ENCODE results near the gene CEP76. TPM values are rescaled to one million over a fixed set of nuclear protein-coding genes. Genes with fewer than 3 reads are reported as not detected.

CEP76 gene
- polyA plus RNA-seq, 3 donors = 2.7 to 3.4 (median 3.0) TPM

DNA sequence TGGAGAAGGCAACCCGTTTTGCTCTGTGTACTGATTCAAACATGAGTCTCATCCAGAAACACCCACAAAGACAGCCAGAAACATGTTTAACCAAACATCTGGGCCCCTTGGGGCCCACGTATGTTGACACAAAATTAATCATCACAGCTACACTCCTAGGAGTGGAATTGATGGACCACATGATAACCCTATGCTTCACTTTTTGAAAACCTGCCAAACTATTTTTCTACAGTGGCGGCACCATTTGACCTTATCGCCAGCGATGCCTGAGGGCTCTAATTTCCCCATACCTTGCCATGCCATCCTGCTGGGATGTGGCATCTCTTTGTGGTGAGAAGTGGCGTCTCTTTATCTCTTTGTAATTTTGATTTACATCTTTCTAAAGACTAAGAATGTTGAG is 38.8 kb upstream of the CEP76 start:
- no peak overlapping the region for H3K4me3 Mint-ChIP-seq
- Histone ChIP-seq H3K4me3 (replicated peaks in 1 of 3; ENCODE audit: low read depth in 2 of 3, low read length in 3 of 3) (no peak overlapping the region), H3K4me2 (replicated peaks; ENCODE audit: extremely low read depth, low read length, poor library complexity, severe bottlenecking) (no peak overlapping the region), H3K9ac (ENCODE audit: insufficient read depth, low read length, poor library complexity, severe bottlenecking) (no peak overlapping the region), H3K27me3 (ENCODE audit: control insufficient read depth in 2 of 2, insufficient read depth in 2 of 2, low read length in 2 of 2) (no peaks in the 10 kb centered on the region), H4K20me1 (ENCODE audit: insufficient read depth, low read length) (no peaks in the 10 kb centered on the region), H3K79me2 (ENCODE audit: insufficient read depth, low read length) (no peaks in the 10 kb centered on the region), H3K27ac (ENCODE audit: low read depth in 1 of 2, low read length in 2 of 2) (no peak overlapping the region), H3K9me3 (replicated peaks in 1 of 2; ENCODE audit: control insufficient read depth in 1 of 2, insufficient read depth in 1 of 2, low read length in 2 of 2) (no peaks in the 10 kb centered on the region), H3K4me1 (ENCODE audit: control insufficient read depth in 1 of 2, insufficient read depth in 2 of 2, low read length in 2 of 2) (no peaks in the 10 kb centered on the region), H3K36me3 (replicated peaks in 1 of 2; ENCODE audit: control insufficient read depth in 1 of 2, insufficient read depth in 2 of 2, low read length in 2 of 2) (no peaks in the 10 kb centered on the region), H2AFZ (ENCODE audit: insufficient read depth, low read depth, low read length, poor library complexity, severe bottlenecking) (no peak overlapping the region)
- no peak overlapping the region for H3K27ac Mint-ChIP-seq
- no peaks in the 10 kb centered on the region for H3K9me3 Mint-ChIP-seq
- TF ChIP-seq, protein P1, sequence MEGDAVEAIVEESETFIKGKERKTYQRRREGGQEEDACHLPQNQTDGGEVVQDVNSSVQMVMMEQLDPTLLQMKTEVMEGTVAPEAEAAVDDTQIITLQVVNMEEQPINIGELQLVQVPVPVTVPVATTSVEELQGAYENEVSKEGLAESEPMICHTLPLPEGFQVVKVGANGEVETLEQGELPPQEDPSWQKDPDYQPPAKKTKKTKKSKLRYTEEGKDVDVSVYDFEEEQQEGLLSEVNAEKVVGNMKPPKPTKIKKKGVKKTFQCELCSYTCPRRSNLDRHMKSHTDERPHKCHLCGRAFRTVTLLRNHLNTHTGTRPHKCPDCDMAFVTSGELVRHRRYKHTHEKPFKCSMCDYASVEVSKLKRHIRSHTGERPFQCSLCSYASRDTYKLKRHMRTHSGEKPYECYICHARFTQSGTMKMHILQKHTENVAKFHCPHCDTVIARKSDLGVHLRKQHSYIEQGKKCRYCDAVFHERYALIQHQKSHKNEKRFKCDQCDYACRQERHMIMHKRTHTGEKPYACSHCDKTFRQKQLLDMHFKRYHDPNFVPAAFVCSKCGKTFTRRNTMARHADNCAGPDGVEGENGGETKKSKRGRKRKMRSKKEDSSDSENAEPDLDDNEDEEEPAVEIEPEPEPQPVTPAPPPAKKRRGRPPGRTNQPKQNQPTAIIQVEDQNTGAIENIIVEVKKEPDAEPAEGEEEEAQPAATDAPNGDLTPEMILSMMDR (IDR thresholded peaks at IDR 0.05) = no peak
- DNase-seq = no peak
- H3K27me3 Mint-ChIP-seq (ENCODE audit: low read depth in 3 of 3) = peaks cover 0 to 1% (median 0%) of the 10 kb centered on the region in 3 donors
- WGBS (ENCODE audit: insufficient coverage) = 64% methylated on average over 2 of the region's 6 CpGs
- intact Hi-C loops (cut with micrococcal nuclease) = loop anchor here (5.0 kb wide), 2 partner anchors 156 to 191 kb away; no protein-coding TSS in a partner anchor
- H3K4me1 Mint-ChIP-seq = no peaks in the 10 kb centered on the region
- H3K36me3 Mint-ChIP-seq = no peaks in the 10 kb centered on the region

GRCh38 chr18:12737243-12737902 is 34.9 kb upstream of the CEP76 start:
- no peak overlapping the region for H3K4me3 Mint-ChIP-seq
- no peaks in the 10 kb centered on the region for H3K9me3 ChIP-seq (replicated peaks in 1 of 2; ENCODE audit: control insufficient read depth in 1 of 2, insufficient read depth in 1 of 2, low read length in 2 of 2)
- no peak overlapping the region for H3K4me2 ChIP-seq (replicated peaks; ENCODE audit: extremely low read depth, low read length, poor library complexity, severe bottlenecking)
- no peaks in the 10 kb centered on the region for H3K4me1 ChIP-seq (ENCODE audit: control insufficient read depth in 1 of 2, insufficient read depth in 2 of 2, low read length in 2 of 2)
- intact Hi-C loops (cut with micrococcal nuclease) = no loop called here
- H3K27ac ChIP-seq (ENCODE audit: low read depth in 1 of 2, low read length in 2 of 2) = no peak overlapping the region
- H3K36me3 ChIP-seq (replicated peaks in 1 of 2; ENCODE audit: control insufficient read depth in 1 of 2, insufficient read depth in 2 of 2, low read length in 2 of 2) = no peaks in the 10 kb centered on the region
- DNase-seq = no peak
- no peaks in the 10 kb centered on the region for H4K20me1 ChIP-seq (ENCODE audit: insufficient read depth, low read length)
- no peak overlapping the region for H3K4me3 ChIP-seq (replicated peaks in 1 of 3; ENCODE audit: low read depth in 2 of 3, low read length in 3 of 3)
- no peaks in the 10 kb centered on the region for H3K9me3 Mint-ChIP-seq
- TF ChIP-seq, protein P1 (IDR thresholded peaks at IDR 0.05) = no peak
- no peaks in the 10 kb centered on the region for H3K27me3 Mint-ChIP-seq (ENCODE audit: low read depth in 3 of 3)
- no peaks in the 10 kb centered on the region for H3K36me3 Mint-ChIP-seq
- no peak overlapping the region for H3K9ac ChIP-seq (ENCODE audit: insufficient read depth, low read length, poor library complexity, severe bottlenecking)
- no peaks in the 10 kb centered on the region for H3K27me3 ChIP-seq (ENCODE audit: control insufficient read depth in 2 of 2, insufficient read depth in 2 of 2, low read length in 2 of 2)
- WGBS (ENCODE audit: insufficient coverage) = 88% methylated on average over 15 of the region's 19 CpGs
- no peaks in the 10 kb centered on the region for H3K4me1 Mint-ChIP-seq
- no peak overlapping the region for H3K27ac Mint-ChIP-seq
- H2AFZ ChIP-seq (ENCODE audit: insufficient read depth, low read depth, low read length, poor library complexity, severe bottlenecking) = no peak overlapping the region
- H3K79me2 ChIP-seq (ENCODE audit: insufficient read depth, low read length) = no peaks in the 10 kb centered on the region
